OCI-LY7 (cell line): Measurements from ENCODE around the gene UPF2.

Experiments
- CTCF ChIP-seq: fragments of 200-600 bp; sonication (generic); conservative IDR thresholded peaks from 2 replicates; pipeline ENCODE4 v1.5.1; 2014; ENCODE audit warnings: mild to moderate bottlenecking, antibody characterized with exemption, low read length, moderate library complexity, mixed read lengths
- EZH2phosphoT487 ChIP-seq: fragments of 200-600 bp; sonication (generic); IDR thresholded peaks from 2 replicates; pipeline ENCODE4 v1.6.1; 2018; ENCODE audit warnings: low read depth, borderline replicate concordance, mild to moderate bottlenecking, mixed run types, antibody characterized with exemption, low read length, moderate library complexity, mixed read lengths

GRCh38 chr10:11919271-11919670 is 123.3 kb downstream of the UPF2 start:
- TF ChIP-seq CTCF (no peak), EZH2phosphoT487 (no peak)
